OCI-LY3 (cell line): ENCODE data around the gene MAD1L1.

Source experiments
- CTCF ChIP-seq: fragments of 200-600, 300-600 bp; sonication (generic); IDR thresholded peaks from 2 replicates; pipeline ENCODE4 v1.5.1; 2014; ENCODE audit warnings: antibody characterized with exemption, low read length, low read depth
- EZH2phosphoT487 ChIP-seq: fragments of 200-600 bp; shearing (Covaris generic); IDR thresholded peaks from 2 replicates; pipeline ENCODE4 v1.6.1; 2018; ENCODE audit warnings: antibody characterized with exemption, mixed run types, low read depth

GRCh38 chr7:2196381-2197378 lies 36.1 kb downstream of the MAD1L1 start:
- TF ChIP-seq CTCF (no peak), EZH2phosphoT487 (no peak)
